HG02870 (cell line): ENCODE results near the gene CHM.
"Not testable (repeated sequence)": the region's sequence is repeated elsewhere in the genome, so short reads cannot be mapped to it uniquely, and the experiment has no call there.

Experiments
- ATAC-seq: cut with Tn5 transposase; IDR thresholded peaks from one replicate; pipeline ENCODE4 v1.9.1; 2021; ENCODE audit warnings: mild to moderate bottlenecking, moderate library complexity; ENCODE audit not compliant: unreplicated experiment

CHM gene

GRCh38 chrX:85996555-85996954 lies 50.8 kb downstream of the CHM start:
- no peak for ATAC-seq

GRCh38 chrX:85995641-85996040 lies 51.7 kb downstream of the CHM start:
- ATAC-seq: no peak

- ATAC-seq: no peak
These were observed 52.6 kb downstream of the CHM start for GRCh38 chrX:85994797-85995196.

- no peak for ATAC-seq
These were observed 53.1 kb downstream of the CHM start for GRCh38 chrX:85994228-85994627.

GRCh38 chrX:85993539-85994197 lies 53.7 kb downstream of the CHM start:
- no peak for ATAC-seq

GRCh38 chrX:85992811-85993229 lies 54.5 kb downstream of the CHM start:
- ATAC-seq: no peak

- no peak for ATAC-seq
These were observed 59.0 kb downstream of the CHM start for GRCh38 chrX:85988353-85988752.

- no peak for ATAC-seq
These were observed 67.1 kb downstream of the CHM start for GRCh38 chrX:85980286-85980685.

- ATAC-seq: peak; percentile 90
These were observed 70.1 kb downstream of the CHM start for GRCh38 chrX:85977218-85977617.

- not testable (repeated sequence) for ATAC-seq
These were observed 75.0 kb downstream of the CHM start for GRCh38 chrX:85972351-85972750.

- ATAC-seq: no peak
These were observed 82.6 kb downstream of the CHM start for GRCh38 chrX:85964744-85965143.

GRCh38 chrX:85963736-85964135 lies 83.6 kb downstream of the CHM start:
- no peak for ATAC-seq

GRCh38 chrX:85955510-85955909 lies 91.8 kb downstream of the CHM start:
- no peak for ATAC-seq

GRCh38 chrX:85944751-85945150 lies 102.6 kb downstream of the CHM start:
- ATAC-seq: not testable (repeated sequence)

GRCh38 chrX:85941275-85941674 lies 106.1 kb downstream of the CHM start:
- ATAC-seq: no peak

GRCh38 chrX:85939942-85940341 lies 107.4 kb downstream of the CHM start:
- not testable (repeated sequence) for ATAC-seq

GRCh38 chrX:85934399-85934798 lies 113.0 kb downstream of the CHM start:
- not testable (repeated sequence) for ATAC-seq

GRCh38 chrX:85930099-85930498 lies 117.3 kb downstream of the CHM start:
- ATAC-seq: no peak

GRCh38 chrX:85928606-85929005 lies 118.8 kb downstream of the CHM start:
- no peak for ATAC-seq

GRCh38 chrX:85927740-85928139 lies 119.6 kb downstream of the CHM start:
- ATAC-seq: no peak

- ATAC-seq: no peak
These were observed 124.5 kb downstream of the CHM start for GRCh38 chrX:85922821-85923220.

GRCh38 chrX:85916656-85917280 lies 130.6 kb downstream of the CHM start:
- not testable (repeated sequence) for ATAC-seq

GRCh38 chrX:85914431-85914830 lies 132.9 kb downstream of the CHM start:
- ATAC-seq: no peak
